ENCODE data around the gene FXR2. TPM values are rescaled to one million over a fixed set of nuclear protein-coding genes. Genes with fewer than 3 reads are reported as not detected.

FXR2 gene
- total RNA-seq, 1 experiment from 2014 or later: 49.7 TPM

- H3K9me3 ChIP-seq (ENCODE audit: control insufficient read depth in 1 of 2, insufficient read depth in 1 of 2, low read depth in 1 of 2, low read length in 2 of 2): no peaks in the 10 kb centered on the region
- BruUV-seq (replicated peaks): no TSS peak
- ATAC-seq (peak; percentile 90), DNase-seq (ENCODE audit: low read depth, low spot score) (peak; percentile 84)
- POLR2A ChIA-PET: interaction anchor here (0.5 to 2.2 kb wide), 12 partner anchors 9 to 325 kb away, joined by 3 to 24 read pairs (median 3); partner anchors contain the start of genes CD68, FXR2, MPDU1 and POLR2A
- H3K9me2 ChIP-seq (ENCODE audit: insufficient read depth): no peaks in the 10 kb centered on the region
- peaks cover 5% of the 10 kb centered on the region; the same call in 1 of the 2 replicates for H3K79me2 ChIP-seq (ENCODE audit: insufficient read depth, low read length)
- peak within 1 kb of the TSS; percentile 80 for H3K4me2 ChIP-seq (ENCODE audit: low read length)
- H3K4me1 ChIP-seq (ENCODE audit: control insufficient read depth in 1 of 2, insufficient read depth in 2 of 2, low read length in 2 of 2): peaks cover 4 to 17% of the 10 kb centered on the region in 2 experiments
- H3K27me3 ChIP-seq (ENCODE audit: insufficient read depth, low read length): no peaks in the 10 kb centered on the region
- TF ChIP-seq EZH2phosphoT487 (IDR thresholded peaks at IDR 0.05; ENCODE audit: borderline replicate concordance): no peak
- TF ChIP-seq SP1 (IDR thresholded peaks at IDR 0.05; ENCODE audit: low read depth): 0 out of 2 replicates have a peak, but pooled peaks have one; percentile 16
- TF ChIP-seq, protein P1, sequence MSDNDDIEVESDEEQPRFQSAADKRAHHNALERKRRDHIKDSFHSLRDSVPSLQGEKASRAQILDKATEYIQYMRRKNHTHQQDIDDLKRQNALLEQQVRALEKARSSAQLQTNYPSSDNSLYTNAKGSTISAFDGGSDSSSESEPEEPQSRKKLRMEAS (IDR thresholded peaks at IDR 0.05): no peak
- peak; percentile 34 for TF ChIP-seq POLR2A (IDR thresholded peaks at IDR 0.05; ENCODE audit: borderline replicate concordance, extremely low read depth, insufficient read depth, insufficient read length)
- TF ChIP-seq ZFX (IDR thresholded peaks at IDR 0.05): peak; percentile 83; the same call in 1 of the 2 replicates
- TF ChIP-seq EGR1 (IDR thresholded peaks at IDR 0.05; ENCODE audit: low read depth): peak; percentile 52
- no peak for TF ChIP-seq SRF (IDR thresholded peaks at IDR 0.05; ENCODE audit: low read depth)
- TF ChIP-seq POLR2AphosphoS5 (IDR thresholded peaks at IDR 0.05; ENCODE audit: low read depth, low read length): peak; percentile 90
- no peak for TF ChIP-seq CEBPB (IDR thresholded peaks at IDR 0.05; ENCODE audit: low read depth)
- no peak for TF ChIP-seq RAD21 (IDR thresholded peaks at IDR 0.05; ENCODE audit: low read depth)
- H2AFZ ChIP-seq (ENCODE audit: low read depth, low read length, poor library complexity, severe bottlenecking): no peak within 1 kb of the TSS
- CTCF ChIA-PET: interaction anchor here (0.9 to 2.5 kb wide), 5 partner anchors 11 to 116 kb away, joined by 3 to 15 read pairs (median 4); partner anchors contain the start of genes FXR2, TP53 and WRAP53
- intact Hi-C loops (cut with micrococcal nuclease): no loop called here
- peak within 1 kb of the TSS; percentile 85 for H3K4me3 ChIP-seq (replicated peaks in 1 of 2; ENCODE audit: low read depth in 1 of 2, low read length in 2 of 2)
- H3K36me3 ChIP-seq (ENCODE audit: control insufficient read depth in 1 of 2, insufficient read depth in 2 of 2, low read length in 2 of 2): no peaks in the 10 kb centered on the region
- no peaks in the 10 kb centered on the region for H4K20me1 ChIP-seq (ENCODE audit: insufficient read depth)
- peak within 1 kb of the TSS; percentile 66 for H3K27ac ChIP-seq (ENCODE audit: low read depth, low read length)
- peak within 1 kb of the TSS; percentile 93 for H3K9ac ChIP-seq (ENCODE audit: low read length)
- RAD21 ChIA-PET (ENCODE audit: low non-redundant PET in 1 of 2, low total read pairs in 2 of 2, uncharacterized antibody in 2 of 2, unreplicated experiment in 2 of 2): no interaction called here
Measured at GRCh38 chr17:7627250-7628121, 12.8 kb upstream of the FXR2 start, which contains the start of gene SAT2. SAT2 (minus strand) TSS chr17:7627821; CDS start chr17:7627635, 186 bp downstream.
